Activated CD4-positive, alpha-beta T cell treated with anti-CD3 and anti-CD28 coated beads for 4 hours (primary cell): Measurements from ENCODE around the gene TMEM108.

Experiments
- DNase-seq, 2 donors: peaks; one replicate each; pipeline ENCODE4 v3.0.0-alpha.2; 2020

Gene TMEM108

GRCh38 chr3:133058243-133058642 is 20.1 kb downstream of the TMEM108 start:
- no peak for DNase-seq

- no peak for DNase-seq
These were observed 20.6 kb downstream of the TMEM108 start for GRCh38 chr3:133058831-133059230.

- no peak for DNase-seq
These were observed 27.2 kb downstream of the TMEM108 start for GRCh38 chr3:133065193-133065961.

GRCh38 chr3:133066026-133066425 is 27.8 kb downstream of the TMEM108 start:
- no peak for DNase-seq

DNA sequence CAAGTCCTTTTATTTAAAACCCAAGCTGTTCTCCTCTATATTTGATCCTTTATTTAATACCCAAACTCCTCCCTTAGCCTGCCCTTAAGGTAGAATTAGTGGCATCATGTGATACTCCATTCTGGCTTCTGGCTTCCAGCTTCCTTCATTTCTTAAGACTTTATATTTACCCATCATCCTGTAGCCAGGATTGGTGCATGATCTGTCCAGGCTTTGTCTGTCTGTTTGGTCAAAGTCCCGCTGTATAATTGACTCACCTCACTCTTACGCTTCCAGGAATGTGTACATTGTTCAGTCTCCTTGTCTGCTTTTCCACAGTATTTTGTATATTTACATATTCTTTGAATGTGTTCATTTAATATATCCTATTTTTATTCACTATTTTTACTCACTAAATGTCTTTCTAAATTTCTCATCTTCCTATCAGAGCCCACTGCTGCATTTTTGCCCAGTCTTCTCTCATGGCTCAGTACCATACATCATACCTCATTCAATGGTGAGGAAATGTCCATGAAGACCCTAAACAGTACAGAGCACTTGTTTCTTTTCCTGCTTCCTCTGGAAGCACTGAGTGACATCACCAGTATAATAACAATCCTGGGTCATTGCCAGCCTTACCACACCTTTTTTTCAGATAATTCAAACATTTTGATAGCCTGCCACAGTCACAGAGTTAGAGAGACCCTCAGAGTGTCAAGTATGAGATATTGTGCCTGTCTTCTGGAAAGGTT is 31.5 kb downstream of the TMEM108 start:
- no peak for DNase-seq

DNA sequence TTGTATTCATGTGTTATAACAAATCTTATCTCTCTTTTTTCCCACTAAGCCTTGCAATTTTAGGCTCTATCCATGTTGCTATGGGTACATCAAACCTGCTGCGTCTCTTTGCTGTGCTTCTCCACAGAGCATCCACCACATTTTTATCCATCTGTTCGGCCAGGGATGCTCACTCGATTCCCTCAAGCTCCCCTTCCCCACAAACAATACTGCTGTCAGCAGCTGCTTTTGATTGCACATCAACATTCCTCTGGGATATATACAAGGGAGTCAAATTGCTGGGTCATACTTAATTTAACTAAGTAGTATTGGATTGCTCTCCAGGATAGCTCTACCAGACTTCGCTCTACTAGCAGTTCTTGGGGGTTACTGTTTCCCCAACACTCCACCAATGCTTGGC is 36.8 kb downstream of the TMEM108 start:
- DNase-seq = no peak

GRCh38 chr3:133077688-133078087 is 39.5 kb downstream of the TMEM108 start:
- DNase-seq = no peak

DNA sequence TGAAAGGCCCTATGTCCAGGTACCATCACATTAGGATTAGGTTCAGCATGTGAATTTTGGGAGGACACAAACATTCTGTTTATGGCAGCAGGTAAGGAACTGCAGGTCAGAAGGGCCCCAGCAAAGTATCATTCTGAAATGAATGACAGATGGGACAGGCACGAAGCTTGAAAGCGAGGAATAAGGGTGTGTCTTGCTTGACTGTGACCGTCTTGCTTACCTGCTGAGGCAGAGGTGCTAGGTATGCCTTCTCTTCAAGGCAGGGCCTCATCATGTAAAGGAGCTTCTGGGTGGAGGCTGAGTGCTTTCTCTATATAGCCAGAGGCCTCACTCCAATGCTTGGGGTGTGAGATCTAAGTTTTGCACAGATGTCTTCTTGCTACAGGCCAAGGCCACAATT is 41.4 kb downstream of the TMEM108 start:
- no peak for DNase-seq

- no peak for DNase-seq
These were observed 42.8 kb downstream of the TMEM108 start for GRCh38 chr3:133081016-133081415.

DNA sequence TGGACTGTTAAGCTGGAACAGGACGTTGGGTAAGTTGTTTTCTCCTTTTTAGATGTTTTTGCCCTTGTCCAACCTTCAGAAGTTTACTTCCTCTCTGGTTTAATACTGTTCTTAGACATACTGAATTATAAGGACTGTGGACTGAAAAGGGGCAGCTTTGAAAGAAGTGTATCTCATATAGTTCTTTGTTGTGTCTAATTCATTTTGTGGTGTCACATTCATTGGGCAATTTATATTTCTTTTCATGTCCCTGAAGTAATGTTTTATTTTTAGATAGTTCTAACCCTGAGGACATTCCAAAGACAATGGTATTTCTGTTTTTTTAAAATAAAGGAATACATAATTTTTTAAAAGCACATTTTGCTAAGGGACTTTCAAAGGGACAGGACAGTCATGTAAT is 45.2 kb downstream of the TMEM108 start:
- no peak for DNase-seq

GRCh38 chr3:133089906-133090485 is 51.8 kb downstream of the TMEM108 start:
- no peak for DNase-seq

- no peak for DNase-seq
These were observed 54.5 kb downstream of the TMEM108 start for GRCh38 chr3:133092681-133093080.

GRCh38 chr3:133093366-133093765 is 55.2 kb downstream of the TMEM108 start:
- DNase-seq = no peak

GRCh38 chr3:133096900-133097613 is 58.9 kb downstream of the TMEM108 start:
- DNase-seq = no peak

- DNase-seq = no peak
These were observed 65.5 kb downstream of the TMEM108 start for GRCh38 chr3:133103706-133104105.

- DNase-seq = no peak
These were observed 68.0 kb downstream of the TMEM108 start for GRCh38 chr3:133106169-133106568.

- no peak for DNase-seq
These were observed 74.5 kb downstream of the TMEM108 start for GRCh38 chr3:133112666-133113065.

- no peak for DNase-seq
These were observed 75.3 kb downstream of the TMEM108 start for GRCh38 chr3:133113526-133113925.

- DNase-seq = no peak
These were observed 75.9 kb downstream of the TMEM108 start for GRCh38 chr3:133113927-133114597.

- no peak for DNase-seq
These were observed 77.0 kb downstream of the TMEM108 start for GRCh38 chr3:133115176-133115575.

DNA sequence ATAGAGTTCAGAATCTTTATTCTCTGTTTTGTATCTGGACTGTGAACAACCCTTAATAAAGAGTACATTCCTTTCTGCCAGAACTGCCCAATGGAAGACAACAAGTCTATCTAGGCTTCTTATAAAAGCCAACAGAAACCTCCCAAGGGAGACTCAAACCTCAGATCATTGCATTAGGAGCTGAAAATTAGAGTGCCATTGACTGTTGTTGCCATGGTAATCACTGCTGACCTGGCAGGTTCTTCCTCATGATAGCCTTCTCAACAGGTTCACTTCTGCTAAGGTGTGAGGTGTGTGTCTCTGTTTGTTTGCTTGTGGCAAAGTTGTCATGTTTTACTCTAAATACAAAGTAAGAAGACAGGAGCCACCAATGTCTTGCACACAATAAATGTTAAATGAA is 79.2 kb downstream of the TMEM108 start:
- no peak for DNase-seq

DNA sequence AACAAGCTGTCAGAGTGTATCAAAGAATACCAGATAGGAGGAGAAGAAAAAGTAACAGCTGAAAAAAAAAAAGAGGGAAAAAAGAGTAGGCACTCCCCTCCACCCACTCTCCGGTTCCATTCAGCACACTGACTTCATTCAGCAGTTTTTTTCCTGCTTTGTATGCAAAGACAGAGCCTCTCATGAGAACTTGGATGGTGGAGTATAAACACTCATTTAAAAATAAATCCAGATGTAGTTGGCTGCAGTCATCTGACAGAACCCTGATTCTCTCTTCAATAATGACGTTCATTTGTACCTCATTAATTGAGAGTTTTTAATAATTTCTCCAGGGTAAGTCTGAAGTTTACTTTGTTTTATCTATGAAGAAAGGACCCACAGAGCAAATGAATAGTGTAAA is 81.0 kb downstream of the TMEM108 start:
- DNase-seq = no peak

DNA sequence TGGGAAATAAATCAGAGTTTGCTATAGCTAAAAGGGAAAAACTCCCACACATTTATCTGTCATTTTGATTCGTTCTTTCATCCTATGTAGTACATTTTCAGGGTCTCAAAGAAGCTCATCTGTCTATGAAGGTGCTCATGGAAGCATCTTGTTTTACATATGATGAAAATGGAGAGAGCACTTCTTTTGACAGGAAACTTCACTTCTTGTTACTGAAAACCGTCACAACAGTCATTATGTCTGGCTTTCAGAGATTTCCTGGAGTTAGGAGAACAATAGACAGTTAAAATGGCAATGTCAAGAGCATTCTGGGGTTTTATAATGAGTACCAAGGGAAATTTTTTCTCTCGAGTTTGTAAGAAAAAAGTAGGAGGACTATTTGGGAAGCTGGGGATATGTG is 83.3 kb downstream of the TMEM108 start:
- DNase-seq = no peak
